GM19328 (cell line): Measurements from ENCODE around the gene GRIK3.

Source experiments
- ATAC-seq: cut with Tn5 transposase; IDR thresholded peaks from one replicate; pipeline ENCODE4 v1.9.1; 2021; ENCODE audit warnings: mild to moderate bottlenecking, moderate library complexity; ENCODE audit not compliant: unreplicated experiment

GRIK3 gene

GRCh38 chr1:36796106-36796590 is 238.2 kb downstream of the GRIK3 start:
- ATAC-seq, result no peak

- ATAC-seq, result no peak
Observed at GRCh38 chr1:36794460-36794859, 239.9 kb downstream of the GRIK3 start.

GRCh38 chr1:36793452-36793851 is 240.9 kb downstream of the GRIK3 start:
- no peak for ATAC-seq

GRCh38 chr1:36792292-36792691 is 242.0 kb downstream of the GRIK3 start:
- no peak for ATAC-seq

GRCh38 chr1:36790191-36790590 is 244.1 kb downstream of the GRIK3 start:
- ATAC-seq, result no peak

- ATAC-seq, result no peak
Observed at GRCh38 chr1:36789535-36789934, 244.8 kb downstream of the GRIK3 start.

- ATAC-seq, result no peak
Observed at GRCh38 chr1:36787312-36787913, 246.9 kb downstream of the GRIK3 start.

- ATAC-seq, result no peak
Observed at GRCh38 chr1:36786425-36786824, 247.9 kb downstream of the GRIK3 start.

- no peak for ATAC-seq
Observed at GRCh38 chr1:36784147-36784859, 250.0 kb downstream of the GRIK3 start.

- no peak for ATAC-seq
Observed at GRCh38 chr1:36783475-36783874, 250.8 kb downstream of the GRIK3 start.

- no peak for ATAC-seq
Observed at GRCh38 chr1:36782785-36783184, 251.5 kb downstream of the GRIK3 start.

- ATAC-seq, result no peak
Observed at GRCh38 chr1:36782085-36782484, 252.2 kb downstream of the GRIK3 start.

- ATAC-seq, result no peak
Observed at GRCh38 chr1:36781098-36781497, 253.2 kb downstream of the GRIK3 start.

GRCh38 chr1:36778740-36779139 is 255.6 kb downstream of the GRIK3 start:
- ATAC-seq, result no peak

GRCh38 chr1:36776948-36777831 is 257.1 kb downstream of the GRIK3 start:
- ATAC-seq, result no peak

- no peak for ATAC-seq
Observed at GRCh38 chr1:36776256-36776655, 258.1 kb downstream of the GRIK3 start.

- ATAC-seq, result no peak
Observed at GRCh38 chr1:36775716-36776115, 258.6 kb downstream of the GRIK3 start.

GRCh38 chr1:36773827-36774541 is 260.3 kb downstream of the GRIK3 start:
- no peak for ATAC-seq

GRCh38 chr1:36772647-36773495 is 261.4 kb downstream of the GRIK3 start:
- ATAC-seq, result no peak

- no peak for ATAC-seq
Observed at GRCh38 chr1:36771660-36772284, 262.5 kb downstream of the GRIK3 start.
